GM19372 (cell line): Measurements from ENCODE around the gene TMEM256.
"Not testable (repeated sequence)": the region's sequence is repeated elsewhere in the genome, so short reads cannot be mapped to it uniquely, and the experiment has no call there.

Experiments
- ATAC-seq: cut with Tn5 transposase; IDR thresholded peaks from one replicate; pipeline ENCODE4 v1.9.1; 2021; ENCODE audit warnings: mild to moderate bottlenecking, low read depth, moderate library complexity; ENCODE audit not compliant: unreplicated experiment

The TMEM256 gene

DNA sequence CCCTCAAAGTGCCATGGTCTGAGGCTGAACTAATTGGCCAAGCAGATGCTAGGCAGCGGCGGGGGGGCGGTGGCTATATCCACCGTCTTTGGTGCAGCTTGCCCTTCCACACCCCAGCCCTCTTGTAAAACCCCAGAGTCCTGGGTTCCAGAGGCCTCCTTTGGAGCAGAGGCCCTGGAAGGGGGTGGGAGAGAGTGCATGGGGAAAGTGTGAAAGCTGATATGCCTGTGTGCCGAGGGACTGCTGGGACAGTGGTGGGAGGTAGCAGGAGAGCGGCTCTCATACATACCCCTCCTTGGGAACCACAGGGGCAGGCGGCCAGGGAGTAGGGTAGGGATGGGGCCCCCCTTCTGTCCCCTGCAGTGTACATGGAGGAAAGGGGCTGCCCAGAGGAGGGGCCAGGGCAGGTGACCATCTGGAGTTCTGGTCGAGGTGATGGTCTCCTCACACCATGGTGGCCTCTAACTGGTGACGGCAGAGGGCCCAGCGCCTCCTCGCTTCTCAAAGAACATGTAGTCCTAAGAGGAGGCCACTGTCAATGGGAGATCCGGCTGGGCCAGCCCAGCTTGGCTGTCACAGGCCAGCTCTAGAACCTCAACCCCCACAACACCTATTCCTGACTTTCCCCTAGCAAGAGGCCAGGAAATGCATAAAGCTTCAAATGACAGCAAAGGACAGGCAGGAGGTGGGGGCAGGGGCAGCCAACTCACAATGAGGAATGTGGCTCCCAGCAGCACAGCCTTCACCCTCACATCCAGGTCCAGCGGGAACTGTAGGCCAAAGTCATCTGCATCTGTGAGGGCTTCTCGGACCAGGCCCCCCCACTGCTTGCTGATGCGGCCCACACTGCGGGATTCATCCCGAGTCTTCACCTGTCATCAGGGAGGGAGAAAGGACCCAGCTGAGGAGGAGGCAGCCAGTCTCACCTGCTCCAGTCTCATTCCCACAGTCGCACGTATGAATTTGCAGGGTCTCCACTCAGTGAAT is 13.7 kb downstream of the TMEM256 start:
- no peak for ATAC-seq

DNA sequence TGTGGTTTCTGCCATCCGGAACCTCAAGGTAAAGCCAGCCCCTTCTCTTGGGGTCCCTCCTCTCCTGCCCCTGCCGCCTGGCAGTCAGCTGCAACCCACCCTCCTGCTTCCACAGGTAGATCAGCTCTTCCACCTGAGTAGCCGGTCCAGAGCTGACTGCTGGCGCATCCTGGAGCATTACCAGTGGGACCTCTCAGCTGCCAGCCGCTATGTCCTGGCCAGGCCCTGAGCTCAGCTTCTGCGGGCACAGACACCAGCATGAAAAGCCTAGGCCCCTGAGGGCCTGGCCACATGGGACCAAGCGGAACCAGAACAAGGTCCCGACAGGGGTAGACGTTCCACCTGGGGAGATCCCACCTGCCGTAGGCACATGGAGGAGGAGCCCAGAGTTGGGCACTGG is 15.0 kb downstream of the TMEM256 start:
- no peak for ATAC-seq

DNA sequence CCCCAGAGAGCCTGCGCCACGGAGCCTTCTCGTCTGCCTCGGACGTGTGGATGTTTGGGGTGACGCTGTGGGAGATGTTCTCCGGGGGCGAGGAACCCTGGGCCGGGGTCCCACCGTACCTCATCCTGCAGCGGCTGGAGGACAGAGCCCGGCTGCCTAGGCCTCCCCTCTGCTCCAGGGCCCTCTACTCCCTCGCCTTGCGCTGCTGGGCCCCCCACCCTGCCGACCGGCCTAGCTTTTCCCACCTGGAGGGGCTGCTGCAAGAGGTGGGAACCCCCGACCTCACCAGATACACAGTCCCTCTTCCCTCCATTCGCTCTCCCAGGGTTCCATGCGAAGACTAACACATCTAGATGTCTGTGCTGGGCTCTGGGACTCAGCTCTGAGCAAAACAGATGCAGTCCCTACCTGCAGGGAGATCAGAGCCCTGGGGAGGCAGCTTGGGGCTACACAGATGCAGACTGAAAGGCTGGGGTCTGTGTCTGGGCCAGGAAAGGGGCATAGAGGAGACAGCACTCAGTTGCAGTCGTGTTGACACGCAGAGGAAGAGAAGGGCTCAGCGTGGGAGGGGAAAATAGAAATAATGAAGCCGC is 19.3 kb downstream of the TMEM256 start:
- no peak for ATAC-seq

DNA sequence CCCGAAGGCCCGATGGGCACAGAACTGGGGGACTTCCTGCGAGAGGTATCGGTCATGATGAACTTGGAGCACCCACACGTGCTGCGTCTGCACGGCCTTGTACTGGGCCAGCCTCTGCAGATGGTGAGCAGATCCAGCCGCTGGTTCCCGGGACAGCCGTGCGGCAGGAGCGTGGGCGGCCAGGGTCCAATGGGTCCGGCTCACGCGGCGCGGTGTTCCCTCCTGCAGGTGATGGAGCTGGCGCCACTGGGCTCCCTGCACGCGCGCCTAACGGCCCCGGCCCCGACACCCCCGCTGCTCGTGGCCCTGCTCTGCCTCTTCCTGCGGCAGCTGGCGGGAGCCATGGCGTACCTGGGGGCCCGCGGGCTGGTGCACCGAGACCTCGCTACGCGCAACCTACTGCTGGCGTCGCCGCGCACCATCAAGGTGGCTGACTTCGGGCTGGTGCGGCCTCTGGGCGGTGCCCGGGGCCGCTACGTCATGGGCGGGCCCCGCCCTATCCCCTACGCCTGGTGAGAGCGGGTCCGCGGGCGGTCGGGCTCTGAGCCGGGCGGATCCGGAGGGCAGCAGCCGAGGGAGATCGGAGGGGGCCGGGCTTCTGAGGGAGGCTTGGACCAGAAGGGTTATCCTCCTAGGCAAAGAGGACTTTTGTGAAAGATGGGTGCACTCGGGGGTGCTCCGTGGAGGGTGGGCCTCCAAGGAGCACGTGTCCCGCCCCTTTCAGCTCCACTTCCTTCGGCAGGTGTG is 20.0 kb downstream of the TMEM256 start:
- ATAC-seq, result peak; percentile 89

DNA sequence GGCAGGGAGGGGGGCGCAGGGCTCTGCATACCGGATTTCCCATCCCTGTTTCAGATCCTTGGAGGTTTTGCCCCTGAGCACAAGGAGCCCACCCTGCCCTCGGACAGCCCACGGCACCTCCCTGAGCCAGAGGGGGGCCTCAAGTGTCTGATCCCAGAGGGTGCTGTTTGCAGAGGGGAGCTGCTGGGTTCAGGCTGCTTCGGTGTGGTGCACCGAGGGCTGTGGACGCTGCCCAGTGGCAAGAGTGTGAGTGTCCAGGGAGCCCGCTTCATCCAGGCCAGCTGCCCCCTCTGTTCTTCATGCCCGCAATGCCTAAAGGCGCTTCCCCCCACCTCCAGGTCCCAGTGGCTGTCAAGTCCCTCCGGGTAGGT is 20.5 kb downstream of the TMEM256 start:
- no peak for ATAC-seq

DNA sequence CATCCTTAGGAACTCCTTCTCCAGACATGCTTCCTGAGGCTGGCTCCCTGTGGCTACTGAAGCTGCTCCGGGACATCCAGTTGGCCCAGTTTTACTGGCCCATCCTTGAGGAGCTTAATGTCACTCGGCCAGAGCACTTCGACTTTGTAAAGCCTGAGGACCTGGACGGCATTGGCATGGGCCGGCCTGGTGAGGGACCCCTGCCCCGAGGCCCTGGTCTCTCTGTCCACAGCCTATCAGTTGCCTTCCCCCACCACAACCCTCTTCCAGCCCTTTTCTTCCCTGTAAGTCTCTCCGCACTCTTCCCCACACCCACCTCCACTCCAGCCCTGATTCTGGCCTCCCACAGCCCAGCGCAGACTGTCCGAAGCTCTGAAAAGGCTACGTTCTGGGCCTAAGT is 21.0 kb downstream of the TMEM256 start:
- no peak for ATAC-seq

DNA sequence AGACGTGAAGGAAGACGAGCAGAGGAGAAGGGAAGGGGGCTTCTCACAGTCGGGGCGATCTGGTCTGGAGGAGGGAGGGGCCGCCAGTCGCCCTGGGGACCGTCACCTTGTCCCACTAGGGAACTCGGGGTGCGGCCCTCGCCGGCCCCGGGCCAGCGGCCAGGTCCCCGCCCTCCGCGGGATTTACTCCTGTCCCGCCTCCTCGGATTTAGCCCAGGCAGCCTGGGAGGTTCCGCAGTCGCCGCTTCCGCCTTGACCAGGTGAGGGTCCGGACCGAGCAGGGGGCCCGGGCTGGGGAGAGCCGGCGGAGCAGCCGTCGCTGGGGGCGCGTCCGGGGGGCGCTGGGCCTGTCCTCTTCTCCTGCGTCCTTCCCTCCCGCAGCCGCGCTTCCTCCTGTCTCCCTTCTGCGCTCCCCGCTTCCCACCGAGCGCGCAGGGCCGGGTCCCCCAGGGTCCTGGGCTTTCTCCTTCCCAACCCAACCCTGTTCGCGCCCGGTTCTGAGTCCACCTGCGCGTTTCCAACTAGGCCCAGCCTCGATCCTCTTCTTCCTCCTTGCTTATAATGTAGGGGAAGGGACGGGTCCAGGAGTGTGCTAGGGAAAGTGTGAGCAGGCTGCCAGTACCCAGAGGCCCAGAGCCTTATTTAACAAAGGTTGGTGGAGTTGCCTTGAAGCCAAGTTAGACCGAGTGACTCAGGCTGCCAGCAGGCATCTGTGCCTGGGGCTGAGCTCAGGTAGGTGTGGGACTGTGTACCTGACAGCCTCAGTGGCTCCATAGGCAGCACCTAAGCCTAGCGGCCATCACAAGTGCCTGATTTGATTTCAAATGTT is 22.8 kb downstream of the TMEM256 start, which contains the start of gene TNK1:
TNK1 (plus strand) TSS at position 235 of the 829 bp plus-strand sequence. CDS start 1,838 bp downstream, outside the sequence.
- no peak for ATAC-seq

DNA sequence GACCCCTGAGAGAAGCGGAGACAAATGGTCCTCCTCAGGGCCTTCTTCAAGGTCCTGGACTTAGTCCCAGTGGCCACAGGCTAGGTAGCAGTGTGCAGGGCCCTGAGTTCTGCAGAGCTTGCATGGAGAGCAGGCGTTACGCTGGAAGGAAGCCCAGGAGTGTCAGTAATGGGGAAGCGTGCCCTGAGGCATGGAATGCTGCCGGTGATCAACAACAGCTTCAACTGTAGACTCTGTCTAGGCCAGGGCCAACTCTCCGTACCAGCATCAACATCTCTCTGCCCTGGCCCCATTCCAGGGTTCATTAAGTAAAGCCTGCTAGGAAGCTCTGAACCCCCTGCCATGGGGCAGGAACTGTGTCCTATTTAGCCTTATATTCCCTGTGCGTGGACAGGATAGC is 23.6 kb downstream of the TMEM256 start:
- ATAC-seq, result no peak

DNA sequence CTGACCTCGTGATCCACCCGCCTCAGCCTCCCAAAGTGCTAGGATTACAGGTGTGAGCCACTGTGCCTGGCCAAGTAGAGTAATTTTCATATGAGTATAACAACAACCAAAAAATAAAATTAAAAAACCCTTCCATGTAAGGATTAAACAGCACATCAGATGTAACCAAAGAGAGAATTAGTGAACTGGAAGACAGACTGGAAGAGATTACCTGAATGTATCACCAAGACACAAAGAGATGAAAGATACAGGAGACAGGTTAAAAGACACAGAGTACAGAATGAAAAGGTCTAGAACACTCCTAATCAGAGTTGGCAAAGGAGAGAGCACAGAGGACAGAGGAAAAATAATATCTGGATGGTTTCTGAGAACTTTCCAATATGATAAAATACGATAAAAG is 24.8 kb downstream of the TMEM256 start:
- ATAC-seq, result no peak

DNA sequence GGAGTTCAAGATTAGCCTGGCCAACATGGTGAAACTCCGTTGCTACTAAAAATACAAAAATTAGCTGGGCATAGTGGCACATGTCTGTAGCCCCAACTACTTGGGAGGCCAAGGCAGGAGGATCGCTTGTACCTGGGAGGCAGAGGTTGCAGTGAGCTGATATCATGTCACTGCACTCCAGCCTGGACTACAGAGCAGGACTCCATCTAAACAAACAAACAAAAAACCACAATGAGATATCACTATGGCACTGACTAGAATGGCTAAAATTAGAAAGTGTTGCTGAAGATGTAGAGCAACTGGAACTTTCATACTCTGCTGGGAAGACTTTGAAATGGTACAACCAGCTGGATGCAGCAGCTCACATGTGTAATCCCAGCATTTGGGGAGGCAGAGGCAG is 29.5 kb downstream of the TMEM256 start:
- ATAC-seq, result no peak

DNA sequence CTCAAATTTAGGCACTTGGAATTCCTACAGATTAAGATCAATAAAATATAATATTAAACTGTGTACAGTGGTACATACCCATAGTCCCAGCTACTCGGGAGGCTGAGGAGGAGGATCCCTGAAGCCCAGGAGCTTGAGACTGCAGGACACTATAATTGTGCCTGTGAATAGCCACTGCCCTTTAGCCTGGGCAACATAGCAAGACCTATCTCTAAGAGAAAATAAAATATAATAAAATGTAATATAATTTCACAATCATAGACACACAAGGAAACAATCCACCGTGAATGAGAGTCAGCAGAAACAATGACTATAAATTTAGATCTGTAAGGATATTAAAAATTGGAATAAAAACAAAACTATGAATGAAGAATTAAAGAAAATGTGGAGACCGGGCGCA is 33.0 kb downstream of the TMEM256 start:
- no peak for ATAC-seq

DNA sequence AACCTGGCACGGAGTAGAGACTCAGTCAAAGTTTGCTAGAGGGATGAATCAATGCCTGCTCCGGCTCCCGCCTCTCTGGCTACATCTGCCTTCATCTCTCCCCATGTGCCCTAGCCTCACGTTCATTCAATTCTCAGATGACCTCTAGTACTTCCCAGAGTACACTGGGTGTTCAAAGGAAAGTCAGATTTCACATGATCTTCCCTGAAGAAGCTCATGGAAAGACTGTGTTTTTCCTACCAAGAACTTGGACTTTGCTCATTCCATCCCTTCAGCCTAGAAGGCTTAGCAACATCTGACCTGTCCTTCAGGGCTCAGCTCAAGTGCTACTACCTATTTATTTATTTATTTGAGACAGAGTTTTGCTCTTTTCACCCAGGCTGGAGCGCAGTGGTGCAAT is 34.1 kb downstream of the TMEM256 start:
- no peak for ATAC-seq

DNA sequence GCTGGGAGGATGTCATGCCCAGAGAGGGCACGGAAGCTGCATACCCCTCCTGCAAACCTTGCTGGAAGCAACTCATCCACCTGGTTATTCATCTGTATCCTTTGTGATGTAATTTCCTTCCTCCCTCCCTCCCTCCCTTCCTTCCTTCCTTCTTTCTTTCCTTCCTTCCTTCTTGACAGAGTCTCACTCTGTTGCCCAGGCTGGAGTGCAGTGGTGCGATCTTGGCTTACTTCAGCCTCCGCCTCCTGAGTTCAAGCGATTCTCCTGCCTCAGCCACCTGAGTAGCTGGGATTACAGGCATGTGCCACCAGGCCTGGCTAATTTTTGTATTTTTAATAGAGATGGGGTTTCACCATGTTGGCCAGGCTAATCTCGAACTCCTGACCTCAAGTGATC is 35.3 kb downstream of the TMEM256 start:
- not testable (repeated sequence) for ATAC-seq

DNA sequence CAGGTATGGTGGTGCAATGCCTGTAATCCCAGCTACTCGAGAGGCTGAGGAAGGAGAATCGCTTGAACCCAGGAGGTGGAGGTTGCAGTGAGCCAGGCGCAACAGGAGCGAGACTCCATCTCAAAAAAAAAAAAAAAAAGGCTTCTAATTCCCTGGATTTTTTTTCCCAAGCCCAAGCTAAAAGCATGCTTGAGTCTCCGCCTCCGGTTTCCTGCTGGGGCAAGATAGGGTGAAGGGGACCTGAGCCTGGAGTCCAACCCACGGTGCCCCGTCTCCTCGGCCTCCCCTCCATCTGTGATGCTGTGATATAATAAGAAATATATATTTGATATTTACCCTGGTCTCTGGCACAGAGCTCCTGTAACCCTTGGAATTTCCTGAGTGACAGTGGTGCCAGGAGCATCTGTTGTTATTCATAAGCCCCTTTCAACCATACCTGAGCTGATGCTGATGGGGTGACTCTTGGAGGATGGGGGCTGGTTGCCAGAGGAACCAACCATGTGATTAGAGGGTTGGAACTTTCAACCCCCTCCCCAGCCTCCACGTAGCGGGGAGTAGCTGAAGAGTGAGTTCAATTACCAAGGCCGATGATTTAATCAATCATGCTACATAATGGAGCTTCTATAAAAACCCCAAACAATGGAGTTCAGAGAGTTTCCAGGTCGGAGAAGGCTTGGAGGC is 35.8 kb downstream of the TMEM256 start:
- no peak for ATAC-seq

DNA sequence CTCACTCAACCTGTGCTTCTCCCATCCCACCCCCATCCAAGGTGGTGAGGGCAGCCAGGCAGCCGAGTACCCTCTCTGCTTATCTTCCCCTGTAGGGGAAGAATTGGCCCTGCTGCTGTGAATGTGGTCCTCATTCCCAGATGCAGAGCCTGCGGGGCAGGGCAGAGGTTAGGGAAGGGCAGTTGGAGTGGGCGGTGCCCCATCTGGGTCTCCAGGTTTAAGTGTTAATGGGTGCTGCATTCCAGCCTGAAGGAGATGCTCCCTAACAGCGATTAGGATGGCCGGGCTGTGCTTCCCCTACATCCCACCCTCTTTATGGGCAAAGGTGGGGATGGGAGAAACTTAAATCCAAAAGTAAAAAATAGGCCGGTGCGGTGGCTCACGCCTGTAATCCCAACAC is 36.8 kb downstream of the TMEM256 start:
- ATAC-seq, result no peak

DNA sequence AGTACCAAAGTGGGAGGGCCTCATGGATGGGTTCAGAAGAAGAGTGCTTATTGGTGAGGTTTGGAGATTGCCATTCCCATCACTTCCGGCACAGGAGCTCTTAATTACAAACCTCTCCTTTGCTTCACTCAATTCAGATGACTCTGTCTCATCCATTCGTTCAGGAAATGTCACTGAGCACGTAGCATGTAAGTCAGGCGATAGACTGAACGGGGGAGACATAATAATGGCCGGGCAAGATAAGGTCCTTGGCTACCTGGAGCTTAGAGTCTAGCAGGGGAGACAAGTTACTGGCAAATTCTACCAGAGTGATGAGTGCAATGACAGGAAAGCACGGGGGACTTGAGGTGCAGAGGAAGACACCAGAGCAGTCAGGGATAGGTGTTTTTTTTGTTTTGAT is 37.9 kb downstream of the TMEM256 start:
- not testable (repeated sequence) for ATAC-seq

DNA sequence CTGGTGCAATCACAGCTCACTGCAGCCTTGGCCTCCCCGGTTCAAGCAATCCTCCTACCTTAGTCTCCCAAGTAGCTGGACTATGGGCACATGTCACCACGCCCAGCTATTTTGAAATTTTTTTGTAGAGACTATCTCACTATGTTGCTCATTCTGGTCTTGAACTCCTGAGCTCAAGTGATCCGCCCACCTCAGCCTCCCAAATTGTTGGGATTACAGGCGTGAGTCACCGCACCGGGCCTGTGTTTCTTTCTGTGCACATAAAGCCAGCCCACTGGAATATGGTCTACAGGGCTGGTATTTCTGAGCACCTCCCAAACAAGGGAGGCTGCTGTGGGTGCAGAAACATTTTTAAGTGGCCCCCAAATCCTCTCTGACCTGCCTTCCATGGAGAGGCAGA is 40.6 kb downstream of the TMEM256 start:
- no peak for ATAC-seq

DNA sequence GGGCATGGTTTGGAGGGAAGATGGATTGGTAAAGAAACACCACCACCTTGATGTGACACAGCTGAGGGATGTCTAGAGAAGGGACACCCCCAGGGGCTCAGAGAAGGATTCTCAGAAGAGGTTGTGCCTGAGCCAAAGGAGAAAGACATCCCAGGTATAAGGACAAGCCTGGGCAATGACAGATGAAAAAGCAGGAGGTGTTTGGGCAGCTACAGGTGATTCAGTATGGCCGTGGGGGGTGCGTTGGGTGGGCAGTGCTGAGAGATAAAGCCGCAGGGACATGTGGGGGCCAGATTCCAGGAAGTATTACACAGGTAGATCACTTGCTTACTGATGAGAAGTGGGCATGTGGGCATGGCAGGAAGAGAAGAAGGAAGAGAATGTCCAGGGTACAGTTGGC is 42.0 kb downstream of the TMEM256 start:
- ATAC-seq, result no peak

DNA sequence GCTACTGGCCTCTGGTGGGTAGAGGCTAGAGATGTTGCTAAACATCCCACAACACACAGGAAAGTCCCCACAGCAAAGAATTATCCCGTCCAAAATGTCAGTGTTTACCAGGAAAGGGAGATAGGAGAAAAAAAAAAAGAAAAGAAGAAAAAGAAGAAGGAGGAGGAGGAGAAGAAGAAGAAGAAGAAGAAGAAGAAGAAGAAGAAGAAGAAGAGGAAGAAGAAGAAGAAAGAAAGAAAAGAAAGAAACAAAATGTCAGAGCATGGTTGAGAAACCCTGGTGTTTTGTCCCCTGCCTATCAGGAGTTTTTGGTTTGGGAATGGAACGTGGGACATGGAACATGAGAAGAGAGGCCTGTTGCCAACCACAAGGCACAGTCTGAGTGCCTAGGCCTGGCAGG is 46.5 kb downstream of the TMEM256 start:
- ATAC-seq, result no peak

DNA sequence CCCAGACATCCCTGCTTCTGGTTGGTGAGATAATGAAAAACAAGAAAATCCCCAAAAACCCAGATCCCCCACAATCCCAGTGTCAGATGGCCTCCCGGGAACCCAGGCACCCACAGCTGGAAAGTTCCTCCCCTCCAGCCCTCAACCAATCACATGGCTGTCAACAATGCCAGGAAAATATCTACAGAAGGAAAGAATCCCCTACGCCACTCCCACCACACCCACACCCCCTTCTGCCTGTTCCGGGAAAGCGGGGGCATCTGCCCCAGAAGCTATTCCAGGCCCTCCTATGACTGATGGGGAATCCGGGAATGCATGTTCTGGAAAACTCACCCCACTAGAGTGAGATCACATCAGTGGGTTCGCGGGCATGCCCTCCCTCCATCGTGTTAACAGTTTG is 47.1 kb downstream of the TMEM256 start:
- no peak for ATAC-seq
